NCI-H187 (cell line): ENCODE results near the gene LEPR.
"Not testable (repeated sequence)": the region's sequence is repeated elsewhere in the genome, so short reads cannot be mapped to it uniquely, and the experiment has no call there.

ENCODE experiments used
- DNase-seq, 2 experiments: peaks; one replicate each; lab custom pipeline; 2025; lab: John Stamatoyannopoulos, UW

The LEPR gene

GRCh38 chr1:65420590-65421350 is at the start of gene LEPR, which contains the start of gene LEPROT:
Gene LEPR (plus strand): TSS chr1:65420668. CDS start chr1:65565566, 144,898 bp downstream.
Gene LEPROT (plus strand): TSS chr1:65420668. CDS start chr1:65420725, 57 bp downstream.
- peak; percentile 2 to 95 for DNase-seq

- DNase-seq, result no peak
These were observed 48.9 kb upstream of the LEPR start for GRCh38 chr1:65371544-65371943.

GRCh38 chr1:65372557-65372956 is 47.9 kb upstream of the LEPR start:
- no peak for DNase-seq

- no peak for DNase-seq
These were observed 42.8 kb upstream of the LEPR start for GRCh38 chr1:65377496-65378246.

- DNase-seq, result no peak
These were observed 42.1 kb upstream of the LEPR start for GRCh38 chr1:65378247-65378946.

GRCh38 chr1:65384426-65384825 is 36.0 kb upstream of the LEPR start:
- not testable (repeated sequence) for DNase-seq

GRCh38 chr1:65386439-65386838 is 34.0 kb upstream of the LEPR start:
- DNase-seq, result no peak

- DNase-seq, result no peak
These were observed 32.6 kb upstream of the LEPR start for GRCh38 chr1:65387821-65388220.

GRCh38 chr1:65388908-65389695 is 31.4 kb upstream of the LEPR start:
- DNase-seq, result no peak

- DNase-seq, result no peak
These were observed 28.0 kb upstream of the LEPR start for GRCh38 chr1:65392497-65392896.

GRCh38 chr1:65393347-65393746 is 27.1 kb upstream of the LEPR start:
- DNase-seq, result no peak

GRCh38 chr1:65393928-65394327 is 26.5 kb upstream of the LEPR start:
- no peak for DNase-seq

- DNase-seq, result no peak
These were observed 24.4 kb upstream of the LEPR start for GRCh38 chr1:65395887-65396612.

- no peak for DNase-seq
These were observed 22.4 kb upstream of the LEPR start for GRCh38 chr1:65398083-65398482.

- DNase-seq, result no peak
These were observed 21.5 kb upstream of the LEPR start for GRCh38 chr1:65399003-65399402.

- DNase-seq, result no peak
These were observed 18.9 kb upstream of the LEPR start for GRCh38 chr1:65401612-65402011.

- DNase-seq, result no peak
These were observed 15.5 kb upstream of the LEPR start for GRCh38 chr1:65404941-65405340.

- no peak for DNase-seq
These were observed 12.6 kb upstream of the LEPR start for GRCh38 chr1:65407877-65408276.

GRCh38 chr1:65409314-65409713 is 11.2 kb upstream of the LEPR start:
- DNase-seq, result no peak

- DNase-seq, result no peak
These were observed 10.6 kb upstream of the LEPR start for GRCh38 chr1:65409816-65410326.
